ENCODE measurements around the gene TRIM14.
"Not testable (repeated sequence)": the region's sequence is repeated elsewhere in the genome, so short reads cannot be mapped to it uniquely, and the experiment has no call there.

- not testable (repeated sequence) for TF ChIP-seq SP1 (IDR thresholded peaks at IDR 0.05); TARDBP (IDR thresholded peaks at IDR 0.05); FOXM1 (IDR thresholded peaks at IDR 0.05; ENCODE audit: borderline replicate concordance); SUZ12 (IDR thresholded peaks at IDR 0.05); FOXK2 (IDR thresholded peaks at IDR 0.05); BHLHE40 (IDR thresholded peaks at IDR 0.05; ENCODE audit: borderline replicate concordance); PKNOX1 (IDR thresholded peaks at IDR 0.05); HDGF (IDR thresholded peaks at IDR 0.05; ENCODE audit: borderline replicate concordance); L3MBTL2 (conservative IDR thresholded peaks at IDR 0.05); ELF4 (IDR thresholded peaks at IDR 0.05)
Measured at GRCh38 chr9:98019869-98020268, 99.2 kb downstream of the TRIM14 start.

All from HEK293T (cell line).